Activated CD4-positive, alpha-beta T cell treated with anti-CD3 and anti-CD28 coated beads for 4 hours (primary cell): Measurements from ENCODE around the gene DEFB110.

Experiments
- DNase-seq, 2 donors: peaks; one replicate each; pipeline ENCODE4 v3.0.0-alpha.2; 2020

DEFB110 gene

GRCh38 chr6:50021894-50022293, at the start of gene DEFB110:
Gene DEFB110, minus strand, starts transcription at chr6:50021994. Its CDS starts 59 bp downstream, at chr6:50021935.
- DNase-seq, result no peak

- no peak for DNase-seq
Measured at GRCh38 chr6:50070101-50070500, 48.3 kb upstream of the DEFB110 start.

DNA sequence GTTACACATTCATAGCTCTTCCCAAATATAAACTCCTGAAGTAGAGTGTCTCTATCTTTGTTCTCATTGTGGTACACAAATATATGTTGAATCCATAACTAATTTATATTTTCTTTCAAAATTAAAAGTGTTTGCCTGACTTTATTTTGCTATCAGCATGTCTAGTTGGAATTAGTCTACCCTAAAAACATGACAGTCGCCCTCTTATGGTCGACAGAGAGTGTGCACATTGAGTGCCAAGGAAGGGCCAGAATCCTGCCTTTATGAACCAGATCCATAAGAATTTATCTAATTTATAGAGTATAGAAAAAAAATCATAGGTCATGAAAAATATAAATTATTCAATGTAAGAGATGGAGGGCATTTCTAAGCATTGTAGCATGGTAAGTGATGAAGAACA, 40.3 kb upstream of the DEFB110 start:
- DNase-seq, result no peak

DNA sequence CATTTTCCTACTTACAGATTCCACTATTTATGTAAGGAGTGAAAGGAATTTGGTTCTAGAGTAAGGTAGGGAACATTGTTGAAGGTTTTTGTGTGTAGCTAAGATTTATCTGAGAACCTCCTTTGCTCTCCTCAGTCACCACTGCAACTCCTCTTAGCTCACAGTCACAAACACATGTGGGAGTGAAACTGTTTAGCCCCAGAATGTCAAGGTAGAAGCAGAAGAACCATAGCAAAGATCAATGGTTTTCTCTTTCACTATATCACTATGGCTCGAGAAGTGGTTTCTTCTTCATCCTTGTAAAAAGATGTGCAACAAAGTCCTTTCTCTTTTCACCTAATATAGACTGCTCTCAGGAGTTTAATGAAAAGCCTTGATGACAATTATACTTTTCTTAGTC, 34.4 kb upstream of the DEFB110 start:
- no peak for DNase-seq

DNA sequence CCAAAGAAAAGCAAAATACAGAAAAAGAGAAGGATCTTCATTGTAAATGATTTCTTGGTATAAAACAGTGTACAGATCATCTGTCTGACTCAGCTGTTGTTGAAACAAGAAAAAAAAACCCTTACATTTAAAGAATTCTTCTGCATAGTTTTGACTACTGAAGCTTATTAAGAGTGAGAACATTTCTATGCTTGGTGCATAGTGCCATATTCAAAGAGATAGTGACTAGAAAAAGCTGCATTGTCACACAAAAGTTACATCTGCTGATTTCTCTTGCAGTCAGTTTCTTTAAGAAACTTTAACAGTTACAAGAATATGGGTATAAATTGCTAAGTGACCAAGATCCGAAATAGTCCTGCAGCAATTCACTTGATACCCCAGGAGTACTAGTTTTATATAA, 28.0 kb upstream of the DEFB110 start, which contains the start of gene DEFB112:
TSS of gene DEFB112 (minus strand) at position 101 of the 400 bp plus-strand sequence. CDS start at position 41, 60 bp downstream.
- DNase-seq, result no peak

GRCh38 chr6:50047026-50047425, 25.2 kb upstream of the DEFB110 start:
- no peak for DNase-seq

DNA sequence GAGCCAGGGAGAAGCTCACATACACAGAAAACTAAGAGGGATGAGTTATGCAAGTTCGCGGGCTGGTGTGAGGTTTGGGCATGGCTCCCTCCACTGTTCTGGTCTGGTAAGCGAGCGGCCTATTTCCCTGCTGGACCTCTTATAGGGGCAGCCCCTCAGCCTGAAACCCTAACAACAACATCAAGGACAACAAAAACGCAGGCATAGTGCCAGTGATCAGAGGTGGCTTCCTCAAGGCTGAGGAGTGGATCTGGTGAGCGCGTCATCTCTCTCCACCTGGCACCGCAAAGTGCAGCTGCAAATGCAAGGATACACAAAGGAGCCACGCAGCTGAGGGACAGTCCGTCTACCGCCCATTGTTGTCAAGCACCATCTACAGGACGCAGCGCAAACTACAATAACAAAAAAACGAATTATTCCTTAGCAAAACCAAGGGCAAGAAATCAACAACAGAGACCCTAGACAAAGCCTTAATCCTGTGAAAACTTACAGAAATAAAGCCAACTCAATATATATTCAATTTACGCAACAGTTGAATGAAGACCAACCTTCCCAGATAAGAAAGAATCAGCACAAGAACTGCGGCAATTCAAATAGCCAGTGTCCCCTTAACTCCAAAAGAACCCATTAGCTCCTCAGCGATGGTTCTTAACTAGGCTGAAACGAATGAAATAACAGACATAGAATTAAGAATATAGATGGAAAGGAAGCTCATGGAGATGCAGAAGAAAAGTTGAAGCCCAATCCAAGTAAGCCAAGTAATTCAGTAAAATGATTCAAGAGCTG, 9.2 kb upstream of the DEFB110 start:
- no peak for DNase-seq

GRCh38 chr6:50030350-50030749, 8.6 kb upstream of the DEFB110 start:
- DNase-seq, result no peak

DNA sequence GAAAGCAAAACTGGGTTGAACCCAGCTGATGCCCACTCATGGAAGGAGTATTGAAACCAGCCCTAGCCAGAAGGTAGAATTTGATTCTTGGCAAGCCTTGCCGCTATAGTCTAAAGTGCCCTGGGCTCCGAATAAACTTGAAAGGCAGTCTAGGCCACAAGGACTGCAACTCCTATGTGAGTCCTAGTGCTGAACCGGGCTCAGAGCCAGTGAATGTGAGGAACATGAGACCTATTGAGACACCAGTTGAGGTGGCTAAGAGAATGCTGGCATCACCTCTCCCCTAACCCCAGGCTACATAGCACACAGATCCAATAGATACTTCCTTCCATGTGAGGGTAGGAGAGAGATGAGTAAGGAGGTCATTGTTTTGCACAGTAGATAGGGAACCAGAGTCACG, 3.5 kb upstream of the DEFB110 start:
- no peak for DNase-seq

DNA sequence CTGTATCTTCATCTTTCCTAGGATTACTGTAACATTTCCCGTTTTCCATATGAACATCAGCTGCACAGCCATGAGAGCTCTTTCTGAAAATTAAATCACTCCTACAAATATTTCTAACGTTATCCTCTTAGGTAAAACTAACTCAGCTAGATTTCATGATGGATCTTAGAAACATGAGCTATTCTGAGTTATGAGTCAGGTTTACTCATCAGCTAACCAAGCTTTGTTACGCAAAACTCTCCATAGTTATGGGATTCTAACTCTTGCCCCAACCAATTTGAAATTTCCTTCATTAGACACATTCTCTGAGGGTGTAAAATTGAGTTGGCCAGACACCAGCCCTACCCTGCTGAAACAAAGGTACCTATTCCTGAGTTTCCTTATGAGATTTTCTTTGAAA, 14.0 kb downstream of the DEFB110 start:
- no peak for DNase-seq

GRCh38 chr6:50003139-50003538, 18.7 kb downstream of the DEFB110 start:
- no peak for DNase-seq

DNA sequence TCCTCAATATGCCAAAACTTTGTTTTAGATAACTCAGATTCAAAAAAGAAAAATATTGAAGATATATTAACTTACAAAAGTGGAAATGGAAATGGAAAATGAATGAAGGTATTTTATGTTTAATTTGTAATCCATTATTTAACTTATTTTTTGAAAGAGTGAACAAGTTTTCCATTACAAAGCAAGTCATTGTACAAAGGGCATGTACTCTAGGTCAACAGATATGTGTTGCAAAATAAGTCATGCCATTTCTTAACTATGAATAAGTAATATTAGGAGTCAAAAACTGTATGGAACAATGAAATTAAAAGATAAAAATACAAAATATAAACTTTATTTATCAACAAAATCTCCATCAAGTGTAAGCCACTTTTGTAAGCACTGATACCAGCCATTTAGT, 26.5 kb downstream of the DEFB110 start:
- DNase-seq, result no peak

DNA sequence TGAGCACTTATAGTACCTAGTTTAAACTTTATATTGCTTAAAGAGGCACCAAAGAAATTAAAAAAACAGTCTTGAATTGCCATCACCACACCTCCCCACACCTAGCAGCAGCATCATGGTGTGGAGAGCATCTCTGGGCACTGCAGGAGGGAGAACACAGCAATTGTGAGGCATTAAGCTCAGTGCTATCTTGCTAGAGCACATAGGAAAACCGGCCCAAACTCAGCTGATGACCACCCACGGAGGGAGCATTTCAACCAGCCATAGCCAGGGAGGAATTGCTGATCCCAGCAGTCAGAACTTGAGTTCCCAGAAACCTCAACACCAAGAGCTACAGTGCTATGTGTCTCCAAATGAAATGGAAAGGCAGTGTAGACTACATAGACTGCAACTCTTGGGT, 32.9 kb downstream of the DEFB110 start:
- no peak for DNase-seq

DNA sequence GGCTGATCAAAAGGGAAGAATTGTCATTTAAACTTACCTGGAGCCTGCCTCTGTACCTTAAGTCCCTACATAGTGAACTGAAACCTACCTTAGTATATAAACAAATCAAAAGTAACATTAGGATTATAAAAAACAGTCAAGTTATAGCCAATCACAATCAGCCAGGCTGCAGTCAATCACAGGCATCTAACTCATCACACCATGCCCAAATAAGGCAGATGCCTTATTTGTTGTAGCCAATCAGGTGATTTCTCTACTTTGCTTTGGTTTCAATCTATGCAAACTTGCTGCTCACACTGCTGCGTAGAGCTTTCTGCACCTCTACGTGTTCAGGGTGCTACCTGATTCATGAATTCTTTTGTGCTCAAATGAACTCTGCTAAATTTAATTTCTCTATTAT, 34.0 kb downstream of the DEFB110 start:
- DNase-seq, result no peak

DNA sequence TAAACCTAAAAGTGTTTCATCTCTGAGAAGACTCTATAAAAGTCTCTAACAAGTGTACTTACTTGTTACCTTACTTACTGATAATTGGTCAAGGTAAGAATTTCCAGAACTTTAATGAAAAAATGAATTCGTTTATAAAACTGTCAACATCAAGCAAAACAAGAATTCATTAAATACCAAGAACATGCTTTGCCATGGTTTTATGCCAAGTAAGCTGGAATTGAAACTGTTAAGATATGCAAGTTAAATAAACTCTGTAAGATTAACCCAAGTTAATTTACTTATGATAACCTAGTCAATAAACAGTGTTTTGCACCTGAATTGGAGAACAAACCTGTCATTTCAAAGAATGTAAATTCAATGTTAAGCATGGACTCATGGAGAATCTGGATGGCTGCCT, 35.2 kb downstream of the DEFB110 start:
- DNase-seq, result no peak

- no peak for DNase-seq
Measured at GRCh38 chr6:49982046-49982445, 39.7 kb downstream of the DEFB110 start.

GRCh38 chr6:49980898-49981297, 40.9 kb downstream of the DEFB110 start:
- DNase-seq, result no peak

GRCh38 chr6:49979584-49979983, 42.2 kb downstream of the DEFB110 start:
- DNase-seq, result no peak

GRCh38 chr6:49978332-49979226, 43.2 kb downstream of the DEFB110 start:
- no peak for DNase-seq

GRCh38 chr6:49969605-49970004, 52.2 kb downstream of the DEFB110 start, which contains the start of gene DEFB113:
Gene DEFB113, minus strand, starts transcription at chr6:49969625. Its CDS starts 0 bp downstream, at chr6:49969625.
- no peak for DNase-seq
